SH-SY5Y (cell line): ENCODE measurements around the gene SUMF1.

Experiments used
- GATA2 ChIP-seq: IDR thresholded peaks from 2 replicates; pipeline ENCODE4 v1.6.1; 2011; ENCODE audit warnings: mild to moderate bottlenecking, low read depth, low read length
- GATA3 ChIP-seq: IDR thresholded peaks from 2 replicates; pipeline ENCODE4 v1.6.1; 2011; ENCODE audit warnings: low read depth, mild to moderate bottlenecking, low read length, moderate library complexity

The SUMF1 gene

DNA sequence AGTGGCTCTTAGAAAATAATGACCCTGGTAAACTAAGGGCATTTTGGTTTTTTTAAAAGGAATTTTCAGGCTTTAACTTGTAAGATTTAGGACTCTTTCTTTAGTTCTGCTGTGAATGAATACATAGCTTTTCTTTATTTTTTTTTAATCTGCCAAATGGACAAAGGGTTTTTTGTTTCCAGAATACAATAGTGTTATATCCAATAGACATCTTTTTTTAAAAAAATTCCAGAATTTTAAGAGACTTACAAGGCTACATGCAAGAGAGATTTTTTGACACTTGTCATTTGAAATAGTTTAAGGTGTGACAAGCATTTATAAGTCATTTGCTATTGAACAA lies 125.8 kb downstream of the SUMF1 start:
- TF ChIP-seq GATA2 (no peak), GATA3 (no peak)

DNA sequence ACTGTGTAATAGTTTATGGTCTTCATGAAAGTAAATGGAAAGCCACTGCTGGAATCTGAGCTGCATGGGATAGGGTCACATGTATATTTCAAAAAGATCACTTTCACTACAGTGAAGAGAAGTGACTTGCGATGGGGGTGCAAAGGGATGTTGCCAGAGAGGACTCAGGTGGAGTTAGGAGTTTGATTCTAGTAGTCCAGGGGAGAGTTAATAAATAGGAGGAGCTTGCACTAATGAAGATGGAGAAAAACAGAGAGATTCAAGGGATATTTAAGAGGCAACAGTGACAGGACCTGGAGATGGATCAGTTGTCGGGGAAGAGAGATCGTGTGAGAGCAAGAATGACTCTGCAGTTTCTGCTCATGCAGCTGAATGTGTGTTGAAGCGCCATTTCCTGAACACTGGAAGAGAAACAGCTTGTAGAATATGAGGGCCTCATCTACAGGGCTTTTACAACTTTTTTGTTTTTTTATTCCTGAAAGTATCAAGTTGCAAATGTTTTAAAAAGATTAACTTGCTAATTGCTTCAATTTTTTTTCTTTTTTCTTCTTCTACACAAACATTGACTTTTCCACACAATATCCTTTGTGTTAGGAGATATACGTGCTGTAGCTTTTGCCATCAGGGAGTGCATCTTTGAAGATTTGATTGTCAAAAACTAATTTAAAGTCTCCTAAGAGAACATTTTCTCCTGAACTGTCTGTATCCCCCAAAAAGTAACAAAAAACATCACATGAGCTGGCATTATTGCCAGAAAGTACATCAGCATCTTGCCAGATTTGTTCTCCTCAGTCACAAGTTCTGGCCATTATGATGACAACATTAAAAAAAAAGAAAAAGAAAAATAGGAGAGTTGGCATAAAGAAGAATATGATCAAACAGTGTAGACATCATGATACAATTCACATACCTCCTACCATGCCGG lies 126.4 kb downstream of the SUMF1 start:
- no peak for TF ChIP-seq GATA3
- TF ChIP-seq GATA2, result no peak

DNA sequence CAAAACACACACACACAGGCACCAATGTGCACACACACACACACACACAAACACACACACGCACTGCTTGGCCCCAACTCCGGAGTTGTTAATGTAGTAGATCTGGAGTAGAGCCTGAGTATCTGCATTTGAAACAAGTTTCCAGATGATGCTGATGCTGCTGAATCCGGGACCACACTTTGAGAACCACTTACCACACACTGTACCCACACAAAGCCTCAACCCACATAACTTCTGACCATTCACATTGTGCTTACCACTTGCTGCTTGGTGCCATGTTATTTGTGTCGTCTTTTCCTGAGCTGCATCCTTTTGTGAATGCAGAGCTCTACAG lies 127.0 kb downstream of the SUMF1 start:
- TF ChIP-seq GATA2 (no peak), GATA3 (no peak)

- TF ChIP-seq GATA3 (no peak), GATA2 (no peak)
Measured at GRCh38 chr3:4338751-4339150, 128.3 kb downstream of the SUMF1 start.

GRCh38 chr3:4336850-4337546 lies 130.1 kb downstream of the SUMF1 start:
- TF ChIP-seq GATA2 (no peak), GATA3 (no peak)

DNA sequence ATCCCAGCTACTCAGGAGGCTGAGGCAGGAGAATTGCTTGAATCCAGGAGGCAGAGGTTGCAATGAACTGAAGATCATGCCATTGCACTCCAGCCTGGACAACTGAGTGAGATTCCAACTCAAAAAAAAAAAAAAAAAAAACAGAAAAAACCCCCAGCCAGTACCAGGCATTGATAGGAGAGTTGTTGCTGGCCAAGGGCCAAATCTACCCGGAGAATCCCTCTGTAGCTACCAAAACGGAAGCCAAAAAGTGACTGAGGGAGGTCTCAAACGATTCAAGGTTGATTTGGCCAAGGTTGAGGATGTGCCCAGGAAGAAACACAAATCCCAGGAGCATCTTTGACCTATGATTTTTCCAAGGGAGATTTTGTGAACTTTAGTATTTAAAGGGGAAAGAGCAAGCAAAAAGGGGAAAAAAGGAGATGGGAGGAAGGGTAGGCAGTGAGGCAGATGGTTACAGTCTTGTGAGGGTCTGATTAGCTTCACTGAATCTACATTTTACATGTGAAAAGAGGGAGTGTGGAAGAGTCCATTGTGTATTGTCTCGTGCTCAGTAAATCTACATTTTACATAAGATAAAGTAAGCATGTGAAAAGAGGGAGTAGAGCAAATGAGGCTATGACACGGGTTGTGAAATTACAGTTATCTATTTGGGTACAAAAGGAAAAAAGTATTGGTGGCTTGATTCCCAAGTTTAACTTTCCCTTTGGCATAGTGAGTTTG lies 131.1 kb downstream of the SUMF1 start:
- TF ChIP-seq GATA3 (no peak), GATA2 (no peak)

GRCh38 chr3:4334548-4334947 lies 132.5 kb downstream of the SUMF1 start:
- TF ChIP-seq GATA3 (no peak), GATA2 (no peak)

DNA sequence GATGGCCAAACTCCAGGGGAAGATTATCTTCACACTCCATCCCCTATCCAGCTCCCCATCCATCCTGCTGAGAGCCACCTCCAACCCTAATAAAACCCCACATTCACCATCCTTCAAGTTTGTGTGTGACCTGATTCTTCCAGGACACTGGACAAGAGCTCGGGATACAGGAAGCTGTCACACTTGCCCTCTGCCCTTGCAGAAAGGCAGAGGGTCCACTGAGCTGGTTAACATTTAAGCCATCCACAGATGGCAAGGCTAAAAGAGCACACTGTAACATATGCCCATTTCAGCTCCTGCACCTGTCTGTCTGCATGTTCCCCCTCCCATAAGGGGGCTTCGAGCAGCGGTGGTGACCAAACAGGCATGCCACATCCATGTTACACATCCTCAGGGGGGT lies 134.1 kb downstream of the SUMF1 start:
- TF ChIP-seq GATA2 (no peak), GATA3 (no peak)

DNA sequence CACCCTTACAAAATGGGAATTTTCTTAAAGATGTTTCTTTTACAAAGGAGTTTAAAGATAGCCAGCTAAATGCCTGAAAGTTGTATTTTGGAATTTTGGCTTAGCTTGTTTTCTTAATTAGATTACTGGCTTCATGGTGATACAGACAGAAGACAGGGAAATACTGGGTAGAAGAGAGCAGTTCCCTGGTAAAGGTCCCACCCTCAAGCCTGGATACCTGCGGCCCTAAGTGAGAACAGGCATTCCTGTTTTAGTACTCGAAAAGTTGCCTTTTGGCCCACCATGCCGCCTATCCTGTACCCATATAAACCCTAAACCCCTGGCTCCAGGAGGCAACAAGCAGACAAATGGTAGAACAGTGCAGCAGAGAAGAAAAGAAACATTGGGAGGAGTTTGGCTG lies 134.5 kb downstream of the SUMF1 start:
- TF ChIP-seq GATA3, result no peak
- no peak for TF ChIP-seq GATA2

- TF ChIP-seq GATA3, result no peak
- TF ChIP-seq GATA2, result no peak
Measured at GRCh38 chr3:4332111-4332510, 135.0 kb downstream of the SUMF1 start.

DNA sequence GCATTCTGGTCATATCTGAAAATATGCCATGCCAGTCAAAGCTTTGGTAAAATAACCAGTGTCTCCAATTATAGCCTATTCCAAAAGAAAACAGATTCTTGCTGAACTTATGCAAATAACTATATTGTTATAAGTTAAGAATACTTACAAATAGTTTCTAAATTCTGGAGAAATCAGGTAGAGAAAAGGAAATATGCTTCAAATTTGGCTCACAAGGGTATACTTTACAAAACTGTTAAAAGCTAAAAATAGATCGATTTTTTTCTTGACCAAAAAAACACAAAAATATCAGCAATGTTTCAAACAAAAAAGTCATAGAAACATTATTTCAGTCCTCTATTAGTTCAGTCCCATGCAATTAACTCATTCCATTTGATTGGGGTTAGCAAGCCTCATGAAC lies 140.2 kb downstream of the SUMF1 start:
- TF ChIP-seq GATA2, result no peak
- no peak for TF ChIP-seq GATA3

GRCh38 chr3:4323246-4324027 lies 143.6 kb downstream of the SUMF1 start:
- TF ChIP-seq GATA2, result no peak
- TF ChIP-seq GATA3, result no peak

GRCh38 chr3:4322635-4323034 lies 144.4 kb downstream of the SUMF1 start:
- TF ChIP-seq GATA2 (no peak), GATA3 (no peak)

DNA sequence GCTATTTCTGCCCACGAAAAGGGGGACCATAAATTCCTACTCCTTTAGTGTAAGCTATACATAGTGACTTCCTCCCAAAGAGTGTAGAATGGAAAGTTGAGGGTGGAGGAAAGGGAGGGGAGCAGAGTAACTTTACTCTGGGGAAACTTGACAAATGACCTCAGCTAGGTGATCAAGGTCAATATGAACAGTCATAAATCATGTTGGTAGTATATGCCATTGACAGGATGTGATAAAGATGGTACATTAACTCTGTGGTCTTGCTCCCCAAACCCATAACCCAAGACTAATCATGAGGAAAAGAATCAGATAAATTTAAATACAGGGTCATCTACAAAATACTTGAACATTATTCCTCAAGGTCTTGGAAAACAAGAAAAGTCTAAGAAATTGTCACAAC lies 145.3 kb downstream of the SUMF1 start:
- TF ChIP-seq GATA2 (no peak), GATA3 (no peak)
